OCI-LY1 (cell line): ENCODE measurements around the gene SESN2.

Experiments
- EZH2 ChIP-seq: fragments of 200-600 bp; sonication (generic), shearing (Covaris generic); IDR thresholded peaks from 2 replicates; pipeline ENCODE4 v1.8.0; 2017; ENCODE audit warnings: borderline replicate concordance, mixed run types, mild to moderate bottlenecking, antibody characterized with exemption, low read length, moderate library complexity, mixed read lengths
- TF ChIP-seq, protein P1 (sequence below): fragments of 200-600 bp; sonication (generic), shearing (Covaris generic); IDR thresholded peaks from 2 replicates; pipeline ENCODE4 v1.5.1; 2017; ENCODE audit warnings: mild to moderate bottlenecking, antibody characterized with exemption, low read length, moderate library complexity, mixed read lengths

DNA sequence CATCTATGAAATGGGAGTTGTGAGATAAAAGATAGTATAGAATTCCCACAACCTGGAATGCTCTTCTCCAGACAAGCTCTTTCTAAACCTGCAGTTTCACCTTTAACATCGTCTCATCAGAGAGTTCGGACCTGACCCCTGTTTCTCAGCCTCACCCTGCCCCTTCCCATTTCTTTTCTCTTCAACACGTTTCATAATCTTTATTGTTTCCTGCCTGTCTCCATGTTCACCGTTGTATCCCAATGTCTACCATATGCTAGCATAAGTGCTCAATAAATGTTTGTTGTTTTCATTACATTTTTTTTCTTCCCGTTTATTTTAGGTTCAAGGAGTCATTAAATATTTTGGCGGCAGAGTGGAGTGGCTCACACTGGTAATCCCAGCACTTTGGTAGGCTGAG, 32.4 kb downstream of the SESN2 start:
- TF ChIP-seq, protein P1, sequence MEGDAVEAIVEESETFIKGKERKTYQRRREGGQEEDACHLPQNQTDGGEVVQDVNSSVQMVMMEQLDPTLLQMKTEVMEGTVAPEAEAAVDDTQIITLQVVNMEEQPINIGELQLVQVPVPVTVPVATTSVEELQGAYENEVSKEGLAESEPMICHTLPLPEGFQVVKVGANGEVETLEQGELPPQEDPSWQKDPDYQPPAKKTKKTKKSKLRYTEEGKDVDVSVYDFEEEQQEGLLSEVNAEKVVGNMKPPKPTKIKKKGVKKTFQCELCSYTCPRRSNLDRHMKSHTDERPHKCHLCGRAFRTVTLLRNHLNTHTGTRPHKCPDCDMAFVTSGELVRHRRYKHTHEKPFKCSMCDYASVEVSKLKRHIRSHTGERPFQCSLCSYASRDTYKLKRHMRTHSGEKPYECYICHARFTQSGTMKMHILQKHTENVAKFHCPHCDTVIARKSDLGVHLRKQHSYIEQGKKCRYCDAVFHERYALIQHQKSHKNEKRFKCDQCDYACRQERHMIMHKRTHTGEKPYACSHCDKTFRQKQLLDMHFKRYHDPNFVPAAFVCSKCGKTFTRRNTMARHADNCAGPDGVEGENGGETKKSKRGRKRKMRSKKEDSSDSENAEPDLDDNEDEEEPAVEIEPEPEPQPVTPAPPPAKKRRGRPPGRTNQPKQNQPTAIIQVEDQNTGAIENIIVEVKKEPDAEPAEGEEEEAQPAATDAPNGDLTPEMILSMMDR = no peak
- no peak for TF ChIP-seq EZH2
